Upper lobe of right lung (tissue), 1 donor: ENCODE data around the gene CCDC74A. TPM values are rescaled to one million over a fixed set of nuclear protein-coding genes. Genes with fewer than 3 reads are reported as not detected.
A peak's percentile ranks its signal among the peaks of the same experiment; 100 is the strongest.
"Not testable (repeated sequence)": the region's sequence is repeated elsewhere in the genome, so short reads cannot be mapped to it uniquely, and the experiment has no call there.

Source experiments
- ATAC-seq: fragments of 200-7000 bp; cut with Tn5 transposase; one replicate; pipeline ENCODE4 v1.9.1; 2020; ENCODE audit warnings: mild to moderate bottlenecking, moderate library complexity
- DNase-seq: peaks from one replicate; pipeline ENCODE4 v3.0.0-alpha.2; 2020
- H3K27ac ChIP-seq: fragments of 200-600 bp; one replicate; pipeline ENCODE4 v1.8.0; 2022
- H3K27me3 ChIP-seq: fragments of 200-600 bp; one replicate; pipeline ENCODE4 v1.8.0; 2022; ENCODE audit warnings: mild to moderate bottlenecking
- H3K36me3 ChIP-seq: fragments of 200-600 bp; one replicate; pipeline ENCODE4 v1.8.0; 2022
- H3K4me1 ChIP-seq: fragments of 200-600 bp; one replicate; pipeline ENCODE4 v1.8.0; 2022
- H3K4me3 ChIP-seq: fragments of 200-600 bp; one replicate; pipeline ENCODE4 v1.8.0; 2022; ENCODE audit warnings: mild to moderate bottlenecking
- H3K9me3 ChIP-seq: fragments of 200-600 bp; one replicate; pipeline ENCODE4 v1.8.0; 2022
- intact Hi-C: fragments of 100-400 bp; cut with DNase I; formaldehyde crosslinking; loops from one replicate; pipeline ENCODE4 v1.11.0; 2022
- long read RNA-seq: library from polyadenylated mRNA; unstranded; transcript quantifications from one replicate; pipeline ENCODE4 v2.0.0, GENCODE V29; 2021
- total RNA-seq: library from RNA; stranded (reverse); fragmentation: NEBNext Ultra II Directional; extraction: Animal tissue kit (Norgen Biotek cat#: 25700); gene quantifications from one replicate; pipeline ENCODE4 v1.2.1, GENCODE V29; 2021
- donor health status: DM: no; HTN: yes; CAD: no; lungs with severe emphysema.

The CCDC74A gene
- total RNA-seq = 1.2 TPM
- long read RNA-seq, partial matches to known transcripts = 2 of 4 reads
- long read RNA-seq, other reads (novel, unspliced or antisense) = 0 of 4 reads

- H3K27me3 ChIP-seq, H3K4me1 ChIP-seq, intact Hi-C loops, H3K9me3 ChIP-seq, H3K36me3 ChIP-seq, H3K27ac ChIP-seq: not testable (repeated sequence)
- DNase-seq (peak; percentile 90), ATAC-seq (peak; percentile 91)
- peak within 1 kb of the TSS; percentile 39 for H3K4me3 ChIP-seq
Measured at GRCh38 chr2:131527131-131528001, at the start of gene CCDC74A. Gene CCDC74A, plus strand, starts transcription at chr2:131527888. Its CDS starts 83 bp downstream, at chr2:131527971.

GRCh38 chr2:131478074-131478849 is 49.4 kb upstream of the CCDC74A start:
- H3K9me3 ChIP-seq, ATAC-seq, intact Hi-C loops, H3K4me1 ChIP-seq, H3K27me3 ChIP-seq, H3K27ac ChIP-seq, DNase-seq, H3K36me3 ChIP-seq, H3K4me3 ChIP-seq: not testable (repeated sequence)

- H3K4me1 ChIP-seq, H3K4me3 ChIP-seq, H3K27me3 ChIP-seq, H3K9me3 ChIP-seq, ATAC-seq, H3K36me3 ChIP-seq, intact Hi-C loops, H3K27ac ChIP-seq, DNase-seq: not testable (repeated sequence)
Measured at GRCh38 chr2:131478850-131479461, 48.7 kb upstream of the CCDC74A start.

- H3K4me1 ChIP-seq, H3K27ac ChIP-seq, H3K9me3 ChIP-seq, ATAC-seq, H3K36me3 ChIP-seq, H3K4me3 ChIP-seq, H3K27me3 ChIP-seq, intact Hi-C loops: not testable (repeated sequence)
- peak; percentile 26 for DNase-seq
Measured at GRCh38 chr2:131480351-131480750, 47.3 kb upstream of the CCDC74A start.

- H3K36me3 ChIP-seq, ATAC-seq, intact Hi-C loops, H3K27me3 ChIP-seq, H3K4me3 ChIP-seq, H3K9me3 ChIP-seq, H3K4me1 ChIP-seq, H3K27ac ChIP-seq: not testable (repeated sequence)
- peak; percentile 52 for DNase-seq
Measured at GRCh38 chr2:131482506-131483155, 45.1 kb upstream of the CCDC74A start.

GRCh38 chr2:131483981-131484820 is 43.5 kb upstream of the CCDC74A start:
- intact Hi-C loops = not testable (repeated sequence)

GRCh38 chr2:131484906-131485460 is 42.7 kb upstream of the CCDC74A start:
- peak; percentile 7 for DNase-seq
- H3K36me3 ChIP-seq, H3K4me3 ChIP-seq, H3K4me1 ChIP-seq, intact Hi-C loops, ATAC-seq, H3K27me3 ChIP-seq, H3K9me3 ChIP-seq, H3K27ac ChIP-seq: not testable (repeated sequence)

More at GRCh38 chr2:131483981-131484820, 43.5 kb upstream of the CCDC74A start:
- not testable (repeated sequence) for ATAC-seq, H3K27ac ChIP-seq, H3K36me3 ChIP-seq, H3K27me3 ChIP-seq, H3K4me3 ChIP-seq, H3K9me3 ChIP-seq, H3K4me1 ChIP-seq
- DNase-seq = peak; percentile 54

- H3K27ac ChIP-seq, H3K9me3 ChIP-seq, ATAC-seq, intact Hi-C loops, H3K4me1 ChIP-seq, H3K27me3 ChIP-seq, DNase-seq, H3K4me3 ChIP-seq, H3K36me3 ChIP-seq: not testable (repeated sequence)
Measured at GRCh38 chr2:131486201-131486902, 41.3 kb upstream of the CCDC74A start.
